Measurements from ENCODE around the gene P2RY12. TPM values are rescaled to one million over a fixed set of nuclear protein-coding genes. Genes with fewer than 3 reads are reported as not detected.

The P2RY12 gene
- total RNA-seq (2014; rRNA removed; shearing (Covaris generic)) (0.19 TPM in 1 of 2 replicates, not detected in the other), total RNA-seq (2022) (0.28 TPM in 1 of 2 replicates, not detected in the other), Bru-seq, nascent RNA (percentile 25 among the genes with signal in this experiment), BruChase-seq, experiment 1, labeled RNA remaining after a 6-hour chase (percentile 17 among the genes with signal in this experiment), BruChase-seq, experiment 2, labeled RNA remaining after a 2-hour chase (percentile 22 among the genes with signal in this experiment)
- long read RNA-seq, result 0 reads

- Histone ChIP-seq H3K9me2 (ENCODE audit: insufficient read depth, low read length) (no peaks in the 10 kb centered on the region), H3K4me1 (ENCODE audit: insufficient read depth, low read length, poor library complexity, severe bottlenecking) (peaks cover 39% of the 10 kb centered on the region), H2AFZ (ENCODE audit: low read length) (peak within 1 kb of the TSS; percentile 79), H3K79me2 (ENCODE audit: insufficient read depth, low read depth, low read length) (no peaks in the 10 kb centered on the region), H3K27ac (ENCODE audit: low read depth, low read length, poor library complexity, severe bottlenecking) (peak within 1 kb of the TSS; percentile 73), H3K9me3 (ENCODE audit: low read length) (no peaks in the 10 kb centered on the region), H4K20me1 (ENCODE audit: insufficient read depth, low read length) (no peaks in the 10 kb centered on the region), H3K4me2 (ENCODE audit: low read length) (peak within 1 kb of the TSS; percentile 72), H3K4me3 (ENCODE audit: low read depth, low read length, poor library complexity, severe bottlenecking) (peak within 1 kb of the TSS; percentile 50), H3K36me3 (ENCODE audit: insufficient read depth, low read length) (peaks cover 15% of the 10 kb centered on the region)
- ChIA-PET POLR2A (interaction anchor here (0.7 to 4.5 kb wide), 6 partner anchors 9 to 657 kb away, joined by 3 to 33 read pairs (median 3); no protein-coding TSS in a partner anchor), CTCF (ENCODE audit: unreplicated experiment) (no interaction called here)
- DNase-seq (ENCODE audit: low spot score), result peak; percentile 35
- intact Hi-C loops (cut with micrococcal nuclease; ENCODE audit: unreplicated experiment), result loop anchor here (5.0 kb wide), 1 partner anchor 43 kb away; no protein-coding TSS in a partner anchor
- no TSS peak for BruUV-seq (replicated peaks)
- TF ChIP-seq CTCF (conservative IDR thresholded peaks at IDR 0.05; ENCODE audit: low read length) (no peak), EZH2phosphoT487 (IDR thresholded peaks at IDR 0.05; ENCODE audit: borderline replicate concordance, low read depth, low read length) (no peak)
These were observed at the start of gene P2RY12 for GRCh38 chr3:151384741-151385174. Gene P2RY12, minus strand, starts transcription at chr3:151384753. Its CDS starts 45,908 bp downstream, at chr3:151338845.

GRCh38 chr3:151432616-151433372 is 48.2 kb upstream of the P2RY12 start:
- no peaks in the 10 kb centered on the region for H3K9me2 ChIP-seq (ENCODE audit: insufficient read depth, low read length)
- TF ChIP-seq CTCF (conservative IDR thresholded peaks at IDR 0.05; ENCODE audit: low read length) (no peak), EZH2phosphoT487 (IDR thresholded peaks at IDR 0.05; ENCODE audit: borderline replicate concordance, low read depth, low read length) (no peak)
- H3K4me3 ChIP-seq (ENCODE audit: low read depth, low read length, poor library complexity, severe bottlenecking), result no peak overlapping the region
- ChIA-PET POLR2A (no interaction called here), CTCF (ENCODE audit: unreplicated experiment) (no interaction called here)
- no peak for DNase-seq (ENCODE audit: low spot score)
- H3K36me3 ChIP-seq (ENCODE audit: insufficient read depth, low read length), result 0 out of 2 replicates have a peak, but pooled peaks cover 4% of the 10 kb centered on the region
- no peaks in the 10 kb centered on the region for H3K4me1 ChIP-seq (ENCODE audit: insufficient read depth, low read length, poor library complexity, severe bottlenecking)
- no peak overlapping the region for H3K27ac ChIP-seq (ENCODE audit: low read depth, low read length, poor library complexity, severe bottlenecking)
- H2AFZ ChIP-seq (ENCODE audit: low read length), result no peak overlapping the region
- no peaks in the 10 kb centered on the region for H3K79me2 ChIP-seq (ENCODE audit: insufficient read depth, low read depth, low read length)
- BruUV-seq (replicated peaks), result no TSS peak
- no peaks in the 10 kb centered on the region for H3K9me3 ChIP-seq (ENCODE audit: low read length)
- H3K4me2 ChIP-seq (ENCODE audit: low read length), result no peak overlapping the region
- no peaks in the 10 kb centered on the region for H4K20me1 ChIP-seq (ENCODE audit: insufficient read depth, low read length)
- intact Hi-C loops (cut with micrococcal nuclease; ENCODE audit: unreplicated experiment), result loop anchor here (10.0 kb wide), 1 partner anchor 482 kb away; no protein-coding TSS in a partner anchor

Measured in OCI-LY7 (cell line).